ENCODE results near the gene PFDN6. TPM values are rescaled to one million over a fixed set of nuclear protein-coding genes. Genes with fewer than 3 reads are reported as not detected.

PFDN6 gene
- total RNA-seq, 1 experiment from 2014 or later, result 153 TPM

DNA sequence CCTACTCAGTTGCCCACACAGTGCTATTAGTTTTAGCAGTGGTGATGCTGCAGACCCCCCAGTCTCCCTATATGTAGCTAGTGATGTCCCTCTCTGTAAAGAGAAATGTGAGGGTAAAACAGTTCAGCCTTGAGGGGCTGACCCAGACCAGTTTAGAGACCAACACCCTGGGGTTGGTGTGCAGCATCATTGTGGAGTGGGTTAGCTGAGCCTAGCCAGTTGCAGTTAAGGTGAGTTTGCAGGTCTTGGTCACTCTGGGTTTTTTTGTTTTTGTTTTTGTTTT is 12.9 kb upstream of the PFDN6 start:
- Histone ChIP-seq H3K36me3 (ENCODE audit: low read depth, low read length) (peaks cover 43% of the 10 kb centered on the region), H4K20me1 (ENCODE audit: low read length) (peaks cover 38% of the 10 kb centered on the region)

DNA sequence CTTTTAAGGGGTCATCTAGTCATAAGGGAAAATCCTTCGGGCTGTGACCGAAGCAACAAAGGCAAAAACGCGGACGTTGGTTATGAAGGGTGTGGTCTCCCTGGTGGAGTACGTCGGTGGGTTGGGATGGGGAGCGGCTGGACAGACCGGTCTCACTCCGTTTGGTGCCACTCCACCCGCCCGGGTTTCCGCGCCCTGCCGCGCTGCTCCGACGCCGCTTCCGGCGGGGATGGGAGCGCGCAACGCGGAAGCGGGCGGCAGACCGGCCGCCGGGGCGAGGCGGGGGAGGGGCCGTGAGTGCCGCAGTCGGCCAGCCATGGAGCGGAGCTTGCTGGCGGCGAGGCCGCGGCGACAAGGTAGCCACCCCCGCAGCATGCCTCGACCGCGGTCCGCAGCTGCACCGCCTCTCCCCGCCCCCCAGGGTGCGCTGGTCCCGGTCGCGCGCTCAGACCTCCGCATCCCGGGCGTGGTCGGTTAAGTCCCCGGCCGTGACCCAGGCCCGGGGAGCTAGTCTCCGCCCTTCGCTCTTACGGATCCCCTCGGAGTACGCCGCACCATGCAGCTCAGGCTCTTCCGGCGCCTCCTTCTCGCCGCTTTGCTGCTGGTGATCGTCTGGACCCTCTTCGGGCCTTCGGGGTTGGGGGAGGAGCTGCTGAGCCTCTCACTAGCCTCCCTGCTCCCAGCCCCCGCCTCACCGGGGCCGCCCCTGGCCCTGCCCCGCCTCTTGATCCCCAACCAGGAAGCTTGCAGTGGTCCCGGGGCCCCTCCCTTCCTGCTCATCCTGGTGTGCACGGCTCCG is 12.3 kb upstream of the PFDN6 start, which contains the start of gene B3GALT4:
Gene B3GALT4 (plus strand): TSS at position 260 of the 799 bp plus-strand sequence. CDS start 297 bp downstream, at position 557.
- Histone ChIP-seq H3K27me3 (ENCODE audit: low read length) (no peaks in the 10 kb centered on the region), H4K20me1 (ENCODE audit: low read length) (peaks cover 38% of the 10 kb centered on the region), H3K36me3 (ENCODE audit: low read depth, low read length) (peaks cover 44% of the 10 kb centered on the region), H3K4me2 (ENCODE audit: low read length) (peak within 1 kb of the TSS; percentile 98), H3F3A (ENCODE audit: low read length, unreplicated experiment) (peaks cover 29% of the 10 kb centered on the region), H2AFZ (ENCODE audit: low read length) (peak within 1 kb of the TSS; percentile 57), H3K4me3 (ENCODE audit: low read length) (peak within 1 kb of the TSS; percentile 87), H3K9ac (ENCODE audit: low read length) (peak within 1 kb of the TSS; percentile 71), H3K9me2 (replicated peaks; ENCODE audit: low read length) (no peaks in the 10 kb centered on the region), H3K4me1 (ENCODE audit: insufficient read depth, low read length) (peaks cover 42% of the 10 kb centered on the region), H3K9me3 (ENCODE audit: low read length) (no peaks in the 10 kb centered on the region), H3K79me2 (ENCODE audit: low read length) (peaks cover 38% of the 10 kb centered on the region), H3K27ac (ENCODE audit: low read length) (peak within 1 kb of the TSS; percentile 77)
- ChIA-PET POLR2A (ENCODE audit: unreplicated experiment) (interaction anchor here (0.8 kb wide), 1 partner anchor 29 kb away, joined by 7 read pairs; no protein-coding TSS in a partner anchor), CTCF (interaction anchor here (1.1 to 1.6 kb wide), 2 partner anchors 22 to 41 kb away, joined by 3 to 18 read pairs; partner anchors contain the start of gene ZBTB22)
- intact Hi-C loops (cut with micrococcal nuclease), result loop anchor here (10.0 kb wide), 1 partner anchor 72 kb away; the partner anchor contains the start of genes HSD17B8, RING1, RXRB and SLC39A7
- TF ChIP-seq EZH2 (IDR thresholded peaks at IDR 0.05; ENCODE audit: low read length, unreplicated experiment) (no peak), EZH2phosphoT487 (IDR thresholded peaks at IDR 0.05; ENCODE audit: borderline replicate concordance, low read length) (no peak)
- TF ChIP-seq, protein P1, sequence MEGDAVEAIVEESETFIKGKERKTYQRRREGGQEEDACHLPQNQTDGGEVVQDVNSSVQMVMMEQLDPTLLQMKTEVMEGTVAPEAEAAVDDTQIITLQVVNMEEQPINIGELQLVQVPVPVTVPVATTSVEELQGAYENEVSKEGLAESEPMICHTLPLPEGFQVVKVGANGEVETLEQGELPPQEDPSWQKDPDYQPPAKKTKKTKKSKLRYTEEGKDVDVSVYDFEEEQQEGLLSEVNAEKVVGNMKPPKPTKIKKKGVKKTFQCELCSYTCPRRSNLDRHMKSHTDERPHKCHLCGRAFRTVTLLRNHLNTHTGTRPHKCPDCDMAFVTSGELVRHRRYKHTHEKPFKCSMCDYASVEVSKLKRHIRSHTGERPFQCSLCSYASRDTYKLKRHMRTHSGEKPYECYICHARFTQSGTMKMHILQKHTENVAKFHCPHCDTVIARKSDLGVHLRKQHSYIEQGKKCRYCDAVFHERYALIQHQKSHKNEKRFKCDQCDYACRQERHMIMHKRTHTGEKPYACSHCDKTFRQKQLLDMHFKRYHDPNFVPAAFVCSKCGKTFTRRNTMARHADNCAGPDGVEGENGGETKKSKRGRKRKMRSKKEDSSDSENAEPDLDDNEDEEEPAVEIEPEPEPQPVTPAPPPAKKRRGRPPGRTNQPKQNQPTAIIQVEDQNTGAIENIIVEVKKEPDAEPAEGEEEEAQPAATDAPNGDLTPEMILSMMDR (conservative IDR thresholded peaks at IDR 0.05; ENCODE audit: low read depth, low read length), result no peak
- DNase-seq (peak; percentile 92), ATAC-seq (peak; percentile 70)
- BruUV-seq (replicated peaks), result no TSS peak

More for the DNA sequence above, 12.9 kb upstream of the PFDN6 start:
- Histone ChIP-seq H3K27me3 (ENCODE audit: low read length) (no peaks in the 10 kb centered on the region), H3F3A (ENCODE audit: low read length, unreplicated experiment) (peaks cover 29% of the 10 kb centered on the region), H3K9me2 (replicated peaks; ENCODE audit: low read length) (no peaks in the 10 kb centered on the region), H3K9me3 (ENCODE audit: low read length) (no peaks in the 10 kb centered on the region), H3K9ac (ENCODE audit: low read length) (peak overlapping the region; percentile 71), H3K4me3 (ENCODE audit: low read length) (peak overlapping the region; percentile 87), H3K4me1 (ENCODE audit: insufficient read depth, low read length) (peaks cover 42% of the 10 kb centered on the region), H3K4me2 (ENCODE audit: low read length) (peak overlapping the region; percentile 98), H3K79me2 (ENCODE audit: low read length) (peaks cover 40% of the 10 kb centered on the region), H2AFZ (ENCODE audit: low read length) (no peak overlapping the region), H3K27ac (ENCODE audit: low read length) (peak overlapping the region; percentile 77)
- ATAC-seq (no peak), DNase-seq (no peak)
- no TSS peak for BruUV-seq (replicated peaks)
- POLR2A ChIA-PET (ENCODE audit: unreplicated experiment), result interaction anchor here (0.5 kb wide), 1 partner anchor 13 kb away, joined by 12 read pairs; the partner anchor contains the start of genes PFDN6 and WDR46
- CTCF ChIA-PET, result interaction anchor here (1.1 to 1.6 kb wide), 2 partner anchors 23 to 41 kb away, joined by 3 to 18 read pairs; partner anchors contain the start of gene ZBTB22
- TF ChIP-seq, protein P1 (conservative IDR thresholded peaks at IDR 0.05; ENCODE audit: low read depth, low read length), result no peak
- no peak for TF ChIP-seq EZH2phosphoT487 (IDR thresholded peaks at IDR 0.05; ENCODE audit: borderline replicate concordance, low read length)
- TF ChIP-seq EZH2 (IDR thresholded peaks at IDR 0.05; ENCODE audit: low read length, unreplicated experiment), result no peak
- intact Hi-C loops (cut with micrococcal nuclease), result loop anchor here (10.0 kb wide), 1 partner anchor 72 kb away; the partner anchor contains the start of genes HSD17B8, RING1, RXRB and SLC39A7
